HCT116 (cell line): ENCODE data around the gene AQP5. TPM values are rescaled to one million over a fixed set of nuclear protein-coding genes. Genes with fewer than 3 reads are reported as not detected.

ENCODE experiments used
- ATAC-seq: fragments of 200-7000 bp; cut with Tn5 transposase; 2 replicates; pipeline ENCODE4 v1.9.1; 2020; ENCODE audit warnings: mild to moderate bottlenecking, moderate library complexity
- BruUV-seq: library from RNA; stranded (reverse); fragments of 400-500 nt; replicated peaks from 2 replicates; lab custom pipeline; 2021; lab: Mats Ljungman, UMichigan
- CTCF ChIA-PET: fragments of 300-600 bp; sonication (Branson Sonifier 250); formaldehyde crosslinking; loops from one replicate; lab custom pipeline; 2021; ENCODE audit warnings: antibody characterized with exemption; lab: Charles Lee
- POLR2A ChIA-PET: fragments of 300-600, 350-600 bp; sonication (Branson Sonifier 250); formaldehyde crosslinking; loops from one replicate; lab custom pipeline; 2021; ENCODE audit warnings: antibody characterized with exemption; lab: Charles Lee
- RAD21 ChIA-PET, 2 experiments: fragments of 300-600 bp; sonication (Branson Sonifier 250); formaldehyde crosslinking; loops; one replicate each; lab custom pipeline; 2023; ENCODE audit warnings: low total read pairs in 2 of 2; ENCODE audit not compliant: uncharacterized antibody in 2 of 2, unreplicated experiment in 2 of 2, low non-redundant PET in 1 of 2; lab: Charles Lee
- DNase-seq: peaks from one replicate; pipeline ENCODE4 v3.0.0-alpha.2; 2010; ENCODE audit warnings: low read depth, low spot score
- H2AFZ ChIP-seq: fragments of 200-600 bp; shearing (Covaris generic), sonication (generic); 2 replicates; pipeline ENCODE4 v1.6.1; 2017; ENCODE audit warnings: low read depth, mixed run types, mixed read lengths, antibody characterized with exemption, low read length; ENCODE audit not compliant: poor library complexity, severe bottlenecking
- H3K27ac ChIP-seq: 2 replicates; pipeline ENCODE4 v1.5.1; 2012; ENCODE audit warnings: low read depth, low read length
- H3K27me3 ChIP-seq: fragments of 200-600 bp; sonication (generic); 2 replicates; pipeline ENCODE4 v1.6.1; 2016; ENCODE audit warnings: mixed run types, low read length, mixed read lengths; ENCODE audit not compliant: insufficient read depth
- H3K36me3 ChIP-seq, 2 experiments: fragments of 200-500 bp in 1 of 2; fragments of 200-600 bp in 1 of 2; sonication (Bioruptor generic) in 1 of 2; sonication (generic) in 1 of 2; 2 replicates each; pipeline versions ENCODE4 v1.5.1 to v1.6.1; 2014 to 2016; ENCODE audit warnings: low read length in 2 of 2, inconsistent platforms in 1 of 2, mixed read lengths in 1 of 2, mixed run types in 1 of 2; ENCODE audit not compliant: insufficient read depth in 2 of 2, control insufficient read depth in 1 of 2
- H3K4me1 ChIP-seq, 2 experiments: fragments of 200-600 bp in 1 of 2; sonication (generic) in 1 of 2; 2 replicates each; pipeline versions ENCODE4 v1.5.1 to v1.6.1; 2012 to 2017; ENCODE audit warnings: low read length in 2 of 2, inconsistent platforms in 1 of 2, mild to moderate bottlenecking in 1 of 2, mixed read lengths in 1 of 2, mixed run types in 1 of 2, moderate library complexity in 1 of 2; ENCODE audit not compliant: insufficient read depth in 2 of 2, control insufficient read depth in 1 of 2
- H3K4me2 ChIP-seq: fragments of 200-600 bp; sonication (generic); 2 replicates; pipeline ENCODE4 v1.6.1; 2017; ENCODE audit warnings: mixed run types, low read length, mixed read lengths
- H3K4me3 ChIP-seq, 2 experiments: fragments of 200-600 bp in 1 of 2; sonication (generic) in 1 of 2; replicated peaks in 1 of 2; 2 replicates each; pipeline ENCODE4 v1.5.1; 2011 to 2016; ENCODE audit warnings: low read length in 2 of 2, control low read depth in 1 of 2, low read depth in 1 of 2, mild to moderate bottlenecking in 1 of 2, mixed read lengths in 1 of 2, mixed run types in 1 of 2
- H3K79me2 ChIP-seq: fragments of 200-600 bp; sonication (generic); 2 replicates; pipeline ENCODE4 v1.6.1; 2017; ENCODE audit warnings: mild to moderate bottlenecking, mixed run types, low read length, moderate library complexity, mixed read lengths; ENCODE audit not compliant: insufficient read depth
- H3K9ac ChIP-seq: fragments of 200-600 bp; sonication (generic); 2 replicates; pipeline ENCODE4 v1.6.1; 2016; ENCODE audit warnings: low read length, mixed read lengths
- H3K9me2 ChIP-seq: fragments of 200-600 bp; sonication (generic), shearing (Covaris generic); 2 replicates; pipeline ENCODE4 v1.6.1; 2017; ENCODE audit warnings: mixed run types, mild to moderate bottlenecking, moderate library complexity; ENCODE audit not compliant: insufficient read depth
- H3K9me3 ChIP-seq, 2 experiments: fragments of 200-500 bp in 1 of 2; fragments of 200-600 bp in 1 of 2; sonication (Bioruptor generic) in 1 of 2; sonication (generic) in 1 of 2; 2 replicates each; pipeline ENCODE4 v1.6.1; 2014 to 2017; ENCODE audit warnings: low read length in 2 of 2, mixed read lengths in 2 of 2, inconsistent platforms in 1 of 2, low read depth in 1 of 2, mild to moderate bottlenecking in 1 of 2, mixed run types in 1 of 2, moderate library complexity in 1 of 2; ENCODE audit not compliant: control insufficient read depth in 1 of 2, insufficient read depth in 1 of 2
- H4K20me1 ChIP-seq: fragments of 200-600 bp; sonication (generic), shearing (Covaris generic); 2 replicates; pipeline ENCODE4 v1.6.1; 2017; ENCODE audit warnings: mixed run types, mild to moderate bottlenecking, moderate library complexity; ENCODE audit not compliant: insufficient read depth
- CBX3 ChIP-seq: IDR thresholded peaks from 2 replicates; pipeline ENCODE4 v1.6.1; 2012; ENCODE audit warnings: low read depth
- EZH2 ChIP-seq: fragments of 200-600 bp; sonication (generic); IDR thresholded peaks from 2 replicates; pipeline ENCODE4 v1.6.1; 2017; ENCODE audit warnings: antibody characterized with exemption, mixed run types
- FOSL1 ChIP-seq: IDR thresholded peaks from 2 replicates; pipeline ENCODE4 v1.6.1; 2012; ENCODE audit warnings: low read depth
- POLR2AphosphoS5 ChIP-seq: IDR thresholded peaks from 2 replicates; pipeline ENCODE4 v1.6.1; 2011; ENCODE audit warnings: mild to moderate bottlenecking, low read depth, low read length, moderate library complexity
- RAD21 ChIP-seq: IDR thresholded peaks from 2 replicates; pipeline ENCODE4 v1.6.1; 2012; ENCODE audit warnings: low read depth, mild to moderate bottlenecking
- SRF ChIP-seq: IDR thresholded peaks from 2 replicates; pipeline ENCODE4 v1.6.1; 2012; ENCODE audit warnings: low read depth
- TCF7L2 ChIP-seq: IDR thresholded peaks from 2 replicates; pipeline ENCODE4 v1.7.0; 2011; ENCODE audit warnings: borderline replicate concordance, inconsistent platforms; ENCODE audit not compliant: insufficient read depth, insufficient read length; ENCODE audit errors: extremely low read depth
- YY1 ChIP-seq: IDR thresholded peaks from 2 replicates; pipeline ENCODE4 v1.6.1; 2011; ENCODE audit warnings: low read length, low read depth, moderate library complexity, mild to moderate bottlenecking; ENCODE audit not compliant: insufficient replicate concordance; ENCODE audit errors: extremely low read depth
- ZFX ChIP-seq: fragments of 450-650 bp; IDR thresholded peaks from 2 replicates; pipeline ENCODE4 v1.6.1; 2017
- intact Hi-C: fragments of 100-400 bp; cut with micrococcal nuclease; formaldehyde crosslinking; loops from 2 replicates; pipeline ENCODE4 v1.10.0; 2022
- total RNA-seq: library from RNA; stranded (reverse); gene quantifications from one replicate; pipeline ENCODE4 v1.2.1, GENCODE V29; 2021; ENCODE audit not compliant: unreplicated experiment
- TF ChIP-seq, protein P1 (sequence below): IDR thresholded peaks from 2 replicates; pipeline ENCODE4 v1.6.1; 2012; ENCODE audit warnings: low read depth

The AQP5 gene
- total RNA-seq, 1 experiment from 2014 or later = not detected

DNA sequence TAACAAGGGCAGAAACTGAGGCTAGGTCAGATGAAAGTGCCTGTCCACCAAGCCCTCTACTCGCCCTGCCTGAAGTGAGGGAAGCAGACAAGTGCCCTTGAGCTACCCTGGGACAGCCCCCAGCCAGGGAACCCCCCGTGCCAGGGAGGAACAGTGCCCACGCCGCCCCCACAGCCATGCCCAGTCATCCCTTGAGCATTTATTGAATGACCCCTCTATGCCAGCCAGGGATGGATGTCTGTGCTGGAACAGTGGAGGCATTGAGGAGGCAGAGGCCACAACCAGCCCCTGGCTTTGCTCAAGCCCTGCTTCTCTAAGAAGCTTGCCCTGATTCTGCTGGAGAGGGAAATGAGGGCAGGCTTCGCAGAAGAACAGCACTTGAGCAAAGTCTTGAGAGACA lies 7.4 kb downstream of the AQP5 start:
- no peak overlapping the region for H3K27ac ChIP-seq
- H2AFZ ChIP-seq = no peak overlapping the region
- no peak overlapping the region for H3K9ac ChIP-seq
- no peaks in the 10 kb centered on the region for H3K9me3 ChIP-seq
- H3K79me2 ChIP-seq = no peaks in the 10 kb centered on the region
- no peaks in the 10 kb centered on the region for H4K20me1 ChIP-seq
- POLR2A ChIA-PET = no interaction called here
- CTCF ChIA-PET = interaction anchor here (1.2 to 4.0 kb wide), 4 partner anchors 10 to 102 kb away, joined by 3 to 65 read pairs (median 38); no protein-coding TSS in a partner anchor
- no peak overlapping the region for H3K4me3 ChIP-seq
- no peaks in the 10 kb centered on the region for H3K36me3 ChIP-seq
- BruUV-seq = no TSS peak
- RAD21 ChIA-PET = no interaction called here
- no peak for DNase-seq
- no peak overlapping the region for H3K4me2 ChIP-seq
- no peak for ATAC-seq
- intact Hi-C loops = loop anchor here (5.0 to 10.0 kb wide), 2 partner anchors 102 to 194 kb away; no protein-coding TSS in a partner anchor
- H3K4me1 ChIP-seq = peaks cover 0 to 16% of the 10 kb centered on the region in 2 experiments; a peak in 2 of 4 replicates
- 0 out of 2 replicates have a peak, but pooled peaks cover 5% of the 10 kb centered on the region for H3K27me3 ChIP-seq
- no peaks in the 10 kb centered on the region for H3K9me2 ChIP-seq
- TF ChIP-seq FOSL1 (no peak), EZH2 (no peak), ZFX (no peak), CBX3 (no peak), YY1 (no peak), SRF (no peak), RAD21 (no peak), TCF7L2 (no peak), POLR2AphosphoS5 (no peak)
- TF ChIP-seq, protein P1, sequence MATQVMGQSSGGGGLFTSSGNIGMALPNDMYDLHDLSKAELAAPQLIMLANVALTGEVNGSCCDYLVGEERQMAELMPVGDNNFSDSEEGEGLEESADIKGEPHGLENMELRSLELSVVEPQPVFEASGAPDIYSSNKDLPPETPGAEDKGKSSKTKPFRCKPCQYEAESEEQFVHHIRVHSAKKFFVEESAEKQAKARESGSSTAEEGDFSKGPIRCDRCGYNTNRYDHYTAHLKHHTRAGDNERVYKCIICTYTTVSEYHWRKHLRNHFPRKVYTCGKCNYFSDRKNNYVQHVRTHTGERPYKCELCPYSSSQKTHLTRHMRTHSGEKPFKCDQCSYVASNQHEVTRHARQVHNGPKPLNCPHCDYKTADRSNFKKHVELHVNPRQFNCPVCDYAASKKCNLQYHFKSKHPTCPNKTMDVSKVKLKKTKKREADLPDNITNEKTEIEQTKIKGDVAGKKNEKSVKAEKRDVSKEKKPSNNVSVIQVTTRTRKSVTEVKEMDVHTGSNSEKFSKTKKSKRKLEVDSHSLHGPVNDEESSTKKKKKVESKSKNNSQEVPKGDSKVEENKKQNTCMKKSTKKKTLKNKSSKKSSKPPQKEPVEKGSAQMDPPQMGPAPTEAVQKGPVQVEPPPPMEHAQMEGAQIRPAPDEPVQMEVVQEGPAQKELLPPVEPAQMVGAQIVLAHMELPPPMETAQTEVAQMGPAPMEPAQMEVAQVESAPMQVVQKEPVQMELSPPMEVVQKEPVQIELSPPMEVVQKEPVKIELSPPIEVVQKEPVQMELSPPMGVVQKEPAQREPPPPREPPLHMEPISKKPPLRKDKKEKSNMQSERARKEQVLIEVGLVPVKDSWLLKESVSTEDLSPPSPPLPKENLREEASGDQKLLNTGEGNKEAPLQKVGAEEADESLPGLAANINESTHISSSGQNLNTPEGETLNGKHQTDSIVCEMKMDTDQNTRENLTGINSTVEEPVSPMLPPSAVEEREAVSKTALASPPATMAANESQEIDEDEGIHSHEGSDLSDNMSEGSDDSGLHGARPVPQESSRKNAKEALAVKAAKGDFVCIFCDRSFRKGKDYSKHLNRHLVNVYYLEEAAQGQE = no peak
